SK-N-MC (cell line): ENCODE results near the gene PLA2G5.

Source experiments
- DNase-seq: peaks from one replicate; pipeline ENCODE4 v3.0.0-alpha.2; 2011; ENCODE audit warnings: low read depth, low spot score
- H3K27ac ChIP-seq: fragments of 200-600 bp; sonication (generic); 2 replicates; pipeline ENCODE4 v1.5.1; 2016; ENCODE audit warnings: mixed run types
- H3K36me3 ChIP-seq: fragments of 200-600 bp; sonication (generic); 2 replicates; pipeline ENCODE4 v1.6.1; 2017; ENCODE audit warnings: antibody characterized with exemption, low read length, mixed read lengths; ENCODE audit not compliant: insufficient read depth
- H3K4me3 ChIP-seq: fragments of 200-600 bp; sonication (generic); 2 replicates; pipeline ENCODE4 v1.5.1; 2016
- H3K9ac ChIP-seq: fragments of 200-600 bp; sonication (generic); 2 replicates; pipeline ENCODE4 v1.8.0; 2017; ENCODE audit warnings: mixed run types, mixed read lengths; ENCODE audit not compliant: insufficient read length
- H3K9me3 ChIP-seq: fragments of 200-600 bp; sonication (generic); 2 replicates; pipeline ENCODE4 v1.6.1; 2017; ENCODE audit warnings: low read depth, mild to moderate bottlenecking, antibody characterized with exemption, low read length, moderate library complexity, mixed read lengths
- EZH2 ChIP-seq: fragments of 200-600 bp; sonication (generic); IDR thresholded peaks from one replicate; pipeline ENCODE4 v1.6.1; 2017; ENCODE audit warnings: antibody characterized with exemption
- FOXP2 ChIP-seq: optimal IDR thresholded peaks from 2 replicates; pipeline ENCODE3; 2011; ENCODE audit warnings: mild to moderate bottlenecking, moderate library complexity; ENCODE audit not compliant: insufficient read depth; ENCODE audit errors: extremely low read length, control extremely low read depth
- POLR2AphosphoS5 ChIP-seq: IDR thresholded peaks from 2 replicates; pipeline ENCODE4 v1.6.1; 2012; ENCODE audit warnings: mild to moderate bottlenecking, low read depth, low read length, borderline replicate concordance

Gene PLA2G5

DNA sequence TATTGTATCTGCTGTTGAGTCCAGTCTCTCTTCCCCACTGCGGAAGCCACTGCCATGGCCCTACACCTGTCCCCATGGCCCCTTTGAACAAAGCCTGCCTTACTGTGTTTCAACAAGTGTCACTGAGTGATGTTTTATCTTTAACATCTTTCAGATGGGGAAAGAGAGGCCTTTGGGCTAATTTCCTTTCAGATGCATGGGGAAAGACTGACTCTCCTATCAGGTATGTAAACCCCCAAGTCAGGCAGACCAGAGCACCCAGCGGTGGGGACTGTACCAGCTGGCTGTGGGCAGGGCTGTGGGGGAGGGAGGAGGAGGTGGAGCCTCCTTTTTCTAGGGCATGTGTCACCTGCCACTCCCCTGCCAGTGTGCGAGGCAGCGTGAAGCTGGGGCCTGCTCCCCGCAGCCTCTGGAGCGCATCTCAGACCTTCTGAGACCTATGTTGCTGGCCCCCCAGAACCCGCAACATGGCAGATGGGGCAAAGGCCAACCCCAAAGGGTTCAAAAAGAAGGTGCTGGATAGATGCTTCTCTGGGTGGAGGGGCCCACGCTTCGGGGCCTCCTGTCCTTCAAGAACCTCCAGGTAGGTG, 69.1 kb downstream of the PLA2G5 start, which contains the start of gene PLA2G2F:
PLA2G2F (plus strand) TSS at position 363 of the 590 bp plus-strand sequence; CDS start at position 468, 105 bp downstream.
- H3K4me3 ChIP-seq, result no peak within 1 kb of the TSS
- H3K36me3 ChIP-seq, result no peaks in the 10 kb centered on the region
- H3K27ac ChIP-seq, result no peak within 1 kb of the TSS
- no peaks in the 10 kb centered on the region for H3K9me3 ChIP-seq
- H3K9ac ChIP-seq, result no peak within 1 kb of the TSS
- TF ChIP-seq FOXP2 (no peak), POLR2AphosphoS5 (no peak), EZH2 (no peak)
- no peak for DNase-seq

- no peak overlapping the region for H3K4me3 ChIP-seq
- H3K36me3 ChIP-seq, result no peaks in the 10 kb centered on the region
- no peak overlapping the region for H3K27ac ChIP-seq
- DNase-seq, result no peak
- no peak overlapping the region for H3K9ac ChIP-seq
- TF ChIP-seq EZH2, result no peak
- no peak for TF ChIP-seq POLR2AphosphoS5
- no peak for TF ChIP-seq FOXP2
- no peaks in the 10 kb centered on the region for H3K9me3 ChIP-seq
Measured at GRCh38 chr1:20139776-20140612, 70.0 kb downstream of the PLA2G5 start.

GRCh38 chr1:20141001-20141400, 71.0 kb downstream of the PLA2G5 start:
- DNase-seq, result no peak
- Histone ChIP-seq H3K4me3 (no peak overlapping the region), H3K9ac (no peak overlapping the region), H3K36me3 (no peaks in the 10 kb centered on the region), H3K9me3 (no peaks in the 10 kb centered on the region), H3K27ac (no peak overlapping the region)
- TF ChIP-seq EZH2 (no peak), POLR2AphosphoS5 (no peak), FOXP2 (no peak)

DNA sequence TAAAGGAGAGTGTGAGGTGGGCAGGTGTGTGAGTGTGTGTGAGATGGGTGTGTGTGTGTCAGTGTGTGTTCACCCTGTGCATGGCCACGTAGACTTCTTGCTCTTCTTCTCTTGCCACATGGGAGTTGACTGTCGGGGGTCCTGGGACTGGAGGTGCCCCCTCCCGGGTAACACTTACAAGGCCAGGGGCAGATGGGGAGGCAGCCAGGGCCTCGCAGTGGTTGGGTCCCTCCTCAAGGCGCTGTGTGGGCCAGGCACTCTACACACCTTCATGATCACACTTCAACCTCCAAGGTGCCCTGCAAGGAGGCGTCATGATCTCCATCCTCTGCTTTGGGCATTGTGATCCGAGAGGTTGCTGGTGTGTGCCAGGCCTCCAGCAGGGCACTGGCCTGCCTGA, 71.5 kb downstream of the PLA2G5 start:
- no peaks in the 10 kb centered on the region for H3K9me3 ChIP-seq
- H3K4me3 ChIP-seq, result no peak overlapping the region
- H3K36me3 ChIP-seq, result no peaks in the 10 kb centered on the region
- no peak for TF ChIP-seq FOXP2
- no peak overlapping the region for H3K27ac ChIP-seq
- DNase-seq, result no peak
- H3K9ac ChIP-seq, result no peak overlapping the region
